Thyroid gland (tissue), 4 donors: ENCODE results near the gene FARSA.

Experiments
- POLR2A ChIP-seq, 2 donors: fragments of 450-650 bp; IDR thresholded peaks; one replicate each; pipeline ENCODE4 v1.6.1; 2017; ENCODE audit warnings: antibody characterized with exemption in 2 of 2, mild to moderate bottlenecking in 2 of 2, moderate library complexity in 1 of 2
- TF ChIP-seq, protein P1 (sequence below), 6 experiments: fragments of 200-600 bp in 3 of 6; fragments of 450-650 bp in 3 of 6; sonication (generic) in 3 of 6; IDR thresholded peaks; one replicate each; pipeline ENCODE4 v1.5.1; 2016 to 2019; ENCODE audit warnings: antibody characterized with exemption in 6 of 6, mild to moderate bottlenecking in 2 of 6, inconsistent platforms in 1 of 6, moderate library complexity in 1 of 6

DNA sequence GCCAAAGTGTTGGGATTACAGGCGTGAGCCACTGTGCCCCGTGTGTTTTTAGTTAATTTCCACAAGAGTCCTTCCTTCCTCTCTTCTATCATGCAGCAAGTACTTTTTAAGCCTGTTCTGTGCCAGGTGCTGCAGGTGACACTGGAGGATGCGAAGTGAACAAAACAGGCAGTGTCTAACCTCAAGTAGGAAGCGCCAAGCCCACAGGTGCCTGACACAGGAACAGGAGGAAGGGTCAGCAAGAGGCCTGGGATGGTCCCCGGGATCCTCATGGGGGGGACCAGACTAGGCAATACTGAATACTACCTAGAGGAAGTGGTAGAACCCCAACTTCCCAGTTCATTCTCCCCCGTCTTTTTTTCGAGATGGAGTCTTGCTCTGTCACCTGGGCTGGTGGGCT, 3.1 kb upstream of the FARSA start:
- TF ChIP-seq, protein P1, sequence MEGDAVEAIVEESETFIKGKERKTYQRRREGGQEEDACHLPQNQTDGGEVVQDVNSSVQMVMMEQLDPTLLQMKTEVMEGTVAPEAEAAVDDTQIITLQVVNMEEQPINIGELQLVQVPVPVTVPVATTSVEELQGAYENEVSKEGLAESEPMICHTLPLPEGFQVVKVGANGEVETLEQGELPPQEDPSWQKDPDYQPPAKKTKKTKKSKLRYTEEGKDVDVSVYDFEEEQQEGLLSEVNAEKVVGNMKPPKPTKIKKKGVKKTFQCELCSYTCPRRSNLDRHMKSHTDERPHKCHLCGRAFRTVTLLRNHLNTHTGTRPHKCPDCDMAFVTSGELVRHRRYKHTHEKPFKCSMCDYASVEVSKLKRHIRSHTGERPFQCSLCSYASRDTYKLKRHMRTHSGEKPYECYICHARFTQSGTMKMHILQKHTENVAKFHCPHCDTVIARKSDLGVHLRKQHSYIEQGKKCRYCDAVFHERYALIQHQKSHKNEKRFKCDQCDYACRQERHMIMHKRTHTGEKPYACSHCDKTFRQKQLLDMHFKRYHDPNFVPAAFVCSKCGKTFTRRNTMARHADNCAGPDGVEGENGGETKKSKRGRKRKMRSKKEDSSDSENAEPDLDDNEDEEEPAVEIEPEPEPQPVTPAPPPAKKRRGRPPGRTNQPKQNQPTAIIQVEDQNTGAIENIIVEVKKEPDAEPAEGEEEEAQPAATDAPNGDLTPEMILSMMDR (IDR thresholded peaks at IDR 0.05): no peak
- no peak for TF ChIP-seq POLR2A (IDR thresholded peaks at IDR 0.05)
